Measurements from ENCODE around the gene RSF1. TPM values are rescaled to one million over a fixed set of nuclear protein-coding genes. Genes with fewer than 3 reads are reported as not detected.

The RSF1 gene
- total RNA-seq, 4 donors from 2014 or later, result 69.3 to 127 (median 77.0) TPM

DNA sequence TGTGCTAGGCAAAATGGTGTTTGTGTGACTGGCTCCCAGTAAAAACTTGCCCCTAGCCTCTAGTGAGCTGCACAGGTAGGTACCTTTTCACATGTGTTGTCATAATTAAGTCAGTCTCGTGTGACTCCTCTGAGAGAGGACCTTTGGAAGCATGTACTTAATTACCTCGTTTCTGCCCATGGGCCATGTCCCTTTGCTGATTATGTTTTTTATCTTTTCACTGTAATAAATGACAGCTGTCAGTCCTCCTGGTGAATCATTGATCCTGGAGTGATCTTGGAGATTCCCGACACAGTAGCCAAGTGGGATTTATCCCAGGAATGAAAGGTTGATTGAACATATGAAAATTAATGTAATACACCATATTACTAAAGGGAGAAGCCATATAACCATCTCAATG lies 170.4 kb downstream of the RSF1 start:
- no peak overlapping the region for H3K27ac ChIP-seq
- H3K4me1 ChIP-seq, result no peaks in the 10 kb centered on the region
- WGBS, 2 donors, result 66 to 74% methylated on average over 3 of the region's 3 CpGs
- no peak for DNase-seq (ENCODE audit: low spot score in 2 of 2)
- TF ChIP-seq EP300 (IDR thresholded peaks at IDR 0.05), result no peak
- no peak for TF ChIP-seq POLR2A (IDR thresholded peaks at IDR 0.05)
- TF ChIP-seq, protein P1, sequence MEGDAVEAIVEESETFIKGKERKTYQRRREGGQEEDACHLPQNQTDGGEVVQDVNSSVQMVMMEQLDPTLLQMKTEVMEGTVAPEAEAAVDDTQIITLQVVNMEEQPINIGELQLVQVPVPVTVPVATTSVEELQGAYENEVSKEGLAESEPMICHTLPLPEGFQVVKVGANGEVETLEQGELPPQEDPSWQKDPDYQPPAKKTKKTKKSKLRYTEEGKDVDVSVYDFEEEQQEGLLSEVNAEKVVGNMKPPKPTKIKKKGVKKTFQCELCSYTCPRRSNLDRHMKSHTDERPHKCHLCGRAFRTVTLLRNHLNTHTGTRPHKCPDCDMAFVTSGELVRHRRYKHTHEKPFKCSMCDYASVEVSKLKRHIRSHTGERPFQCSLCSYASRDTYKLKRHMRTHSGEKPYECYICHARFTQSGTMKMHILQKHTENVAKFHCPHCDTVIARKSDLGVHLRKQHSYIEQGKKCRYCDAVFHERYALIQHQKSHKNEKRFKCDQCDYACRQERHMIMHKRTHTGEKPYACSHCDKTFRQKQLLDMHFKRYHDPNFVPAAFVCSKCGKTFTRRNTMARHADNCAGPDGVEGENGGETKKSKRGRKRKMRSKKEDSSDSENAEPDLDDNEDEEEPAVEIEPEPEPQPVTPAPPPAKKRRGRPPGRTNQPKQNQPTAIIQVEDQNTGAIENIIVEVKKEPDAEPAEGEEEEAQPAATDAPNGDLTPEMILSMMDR (IDR thresholded peaks at IDR 0.05), result no peak
- no peak overlapping the region for H3K4me3 ChIP-seq
- no peaks in the 10 kb centered on the region for H3K27me3 ChIP-seq
- H3K9me3 ChIP-seq, result no peaks in the 10 kb centered on the region
- no peaks in the 10 kb centered on the region for H3K36me3 ChIP-seq

DNA sequence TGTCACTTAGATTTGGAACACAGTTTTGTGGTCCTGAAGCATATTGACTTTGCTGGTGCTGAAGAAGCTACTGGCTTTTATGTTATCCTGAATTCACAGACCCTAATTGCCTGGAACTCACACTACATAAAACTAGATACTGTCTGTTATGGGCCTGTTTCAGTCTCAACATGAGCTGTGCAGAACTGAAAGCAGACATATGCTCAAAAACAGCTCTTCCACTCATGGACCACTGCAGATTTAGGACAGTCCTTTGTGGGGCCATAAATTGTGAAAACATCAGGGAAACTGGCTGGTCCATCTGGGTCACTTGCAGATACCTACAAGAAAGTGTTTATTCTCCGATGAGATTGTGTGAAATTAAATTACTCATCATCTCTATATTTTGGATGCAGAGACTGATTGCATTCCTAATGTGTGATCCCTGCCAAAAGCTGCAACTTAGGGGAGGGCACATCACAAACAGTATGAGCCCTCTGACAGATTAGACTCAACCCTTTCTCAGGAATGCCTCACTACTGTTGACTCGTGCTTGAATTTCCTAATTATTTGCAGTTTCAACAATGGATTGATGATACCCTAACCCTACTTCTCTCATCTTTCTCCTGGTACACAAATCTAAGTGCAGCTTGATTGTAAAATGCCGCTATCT lies 172.7 kb downstream of the RSF1 start:
- Histone ChIP-seq H3K4me1 (no peaks in the 10 kb centered on the region), H3K9me3 (no peaks in the 10 kb centered on the region), H3K36me3 (no peaks in the 10 kb centered on the region), H3K4me3 (no peak overlapping the region), H3K27me3 (no peaks in the 10 kb centered on the region), H3K27ac (no peak overlapping the region)
- WGBS, 2 donors, result 71 to 73% methylated on average over 3 of the region's 3 CpGs
- no peak for TF ChIP-seq EP300 (IDR thresholded peaks at IDR 0.05)
- TF ChIP-seq, protein P1 (IDR thresholded peaks at IDR 0.05), result no peak
- TF ChIP-seq POLR2A (IDR thresholded peaks at IDR 0.05), result no peak
- DNase-seq (ENCODE audit: low spot score in 2 of 2), result no peak

DNA sequence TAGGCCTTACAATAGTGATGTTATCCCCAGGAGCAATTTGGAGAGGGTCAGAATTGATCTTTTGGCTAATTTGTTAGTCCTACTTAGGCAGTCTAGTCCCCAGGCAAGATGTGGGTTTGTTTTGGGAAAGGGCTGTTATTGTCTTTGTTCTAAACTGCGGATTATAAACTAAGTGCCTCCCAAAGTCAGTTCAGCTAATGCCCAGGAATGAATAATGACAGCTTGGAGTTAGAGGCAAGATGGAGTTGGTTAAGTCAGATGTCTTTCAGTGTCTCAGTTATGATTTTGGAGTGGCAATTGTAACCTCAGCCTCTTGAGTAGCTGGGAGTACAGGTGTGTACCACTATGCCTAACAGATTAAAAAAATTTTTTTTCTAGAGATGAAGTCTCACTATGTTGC lies 175.6 kb downstream of the RSF1 start:
- no peaks in the 10 kb centered on the region for H3K9me3 ChIP-seq
- no peak overlapping the region for H3K27ac ChIP-seq
- H3K36me3 ChIP-seq, result no peaks in the 10 kb centered on the region
- no peak overlapping the region for H3K4me3 ChIP-seq
- no peak for DNase-seq (ENCODE audit: low spot score in 2 of 2)
- no peaks in the 10 kb centered on the region for H3K27me3 ChIP-seq
- no peak for TF ChIP-seq POLR2A (IDR thresholded peaks at IDR 0.05)
- TF ChIP-seq, protein P1 (IDR thresholded peaks at IDR 0.05), result no peak
- TF ChIP-seq EP300 (IDR thresholded peaks at IDR 0.05), result no peak
- 67 to 82% methylated on average over 1 of the region's 1 CpG for WGBS, 2 donors
- no peaks in the 10 kb centered on the region for H3K4me1 ChIP-seq

DNA sequence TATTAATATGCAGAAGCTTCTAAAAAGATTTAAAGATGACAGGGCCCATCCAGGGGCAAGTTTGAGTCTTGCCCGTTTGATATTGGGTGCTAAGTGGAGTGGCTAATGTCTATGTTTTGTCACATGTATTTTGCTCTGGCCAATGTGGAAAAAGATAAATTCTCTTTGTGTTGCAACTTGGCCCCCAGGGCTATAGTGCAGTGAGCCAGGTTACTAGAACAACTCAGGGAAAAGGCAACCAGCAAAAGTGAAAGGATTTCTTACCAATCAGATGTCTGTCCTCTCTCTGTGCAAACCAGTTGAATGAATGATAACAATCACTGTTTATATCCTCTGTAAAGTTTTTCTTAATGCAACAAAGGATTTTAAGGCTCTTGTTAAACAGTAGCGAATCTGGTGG lies 178.3 kb downstream of the RSF1 start:
- Histone ChIP-seq H3K4me3 (no peak overlapping the region), H3K27me3 (no peaks in the 10 kb centered on the region), H3K27ac (no peak overlapping the region), H3K4me1 (peaks cover 0 to 5% (median 4%) of the 10 kb centered on the region in 4 donors), H3K9me3 (no peaks in the 10 kb centered on the region), H3K36me3 (no peaks in the 10 kb centered on the region)
- no peak for DNase-seq (ENCODE audit: low spot score in 2 of 2)
- TF ChIP-seq, protein P1 (IDR thresholded peaks at IDR 0.05), result no peak
- TF ChIP-seq EP300 (IDR thresholded peaks at IDR 0.05) (no peak), POLR2A (IDR thresholded peaks at IDR 0.05) (no peak)
- 72 to 80% methylated on average over 2 of the region's 2 CpGs for WGBS, 2 donors

DNA sequence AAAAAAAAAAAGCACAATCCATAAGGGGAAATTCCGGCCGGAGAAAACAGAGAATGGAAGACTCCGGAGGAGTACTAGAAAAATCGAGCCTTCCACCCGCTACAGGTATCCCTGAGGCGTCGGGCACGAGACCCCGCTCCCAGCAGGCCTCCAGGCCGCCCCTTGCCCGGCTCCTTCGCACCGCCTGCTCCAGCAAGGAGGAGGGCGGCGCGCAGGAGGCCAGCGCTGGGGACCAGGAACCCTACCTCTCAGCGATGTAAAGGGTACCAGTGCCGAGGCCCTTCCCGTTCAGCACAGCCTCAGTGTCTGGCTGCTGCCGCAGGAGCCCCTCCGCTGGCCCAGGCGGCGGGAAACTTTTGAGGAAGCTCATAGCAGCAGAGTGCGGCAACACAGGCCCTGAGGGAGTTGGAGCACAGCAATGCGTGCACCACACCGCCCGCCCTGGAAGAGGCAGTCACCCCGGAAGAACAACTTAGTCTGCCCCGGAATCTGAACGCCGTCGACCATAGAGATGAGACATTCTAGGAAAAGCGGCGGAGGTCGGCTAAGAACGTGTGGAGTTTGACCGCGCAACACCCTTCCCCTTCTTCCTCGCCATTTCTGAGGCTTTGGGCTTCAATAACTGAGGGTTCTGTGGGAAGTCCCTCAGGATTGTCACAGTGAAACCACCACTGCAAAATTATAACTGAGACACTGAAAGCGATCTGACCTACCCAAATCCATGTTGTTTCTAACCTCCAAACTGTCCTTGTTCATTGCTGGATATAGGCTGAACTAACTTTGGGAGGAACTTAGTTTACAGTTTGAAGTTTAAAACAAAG lies 183.0 kb downstream of the RSF1 start, which contains the start of gene CLNS1A:
CLNS1A (minus strand) TSS at position 450 of the 821 bp plus-strand sequence; CDS start at position 370, 80 bp downstream.
- 0 to 2% methylated on average over 28 of the region's 41 CpGs for WGBS, 2 donors
- Histone ChIP-seq H3K9me3 (no peaks in the 10 kb centered on the region), H3K4me3 (peak within 1 kb of the TSS; percentile 63 to 84 (median 82)), H3K36me3 (no peaks in the 10 kb centered on the region), H3K27me3 (no peaks in the 10 kb centered on the region), H3K4me1 (peaks cover 0 to 35% (median 16%) of the 10 kb centered on the region in 4 donors), H3K27ac (peak within 1 kb of the TSS; percentile 24 to 85 (median 70))
- TF ChIP-seq, protein P1 (IDR thresholded peaks at IDR 0.05), result no peak
- TF ChIP-seq EP300 (IDR thresholded peaks at IDR 0.05) (peak in 1 of 2 donors; percentile 90), POLR2A (IDR thresholded peaks at IDR 0.05) (peak; percentile 31 to 62)
- peak; percentile 70 to 85 for DNase-seq (ENCODE audit: low spot score in 2 of 2)
